ENCODE data around the gene MED23. TPM values are rescaled to one million over a fixed set of nuclear protein-coding genes. Genes with fewer than 3 reads are reported as not detected.

The MED23 gene
- polyA plus RNA-seq, 3 donors, result 4.5 to 21.9 (median 7.9) TPM

DNA sequence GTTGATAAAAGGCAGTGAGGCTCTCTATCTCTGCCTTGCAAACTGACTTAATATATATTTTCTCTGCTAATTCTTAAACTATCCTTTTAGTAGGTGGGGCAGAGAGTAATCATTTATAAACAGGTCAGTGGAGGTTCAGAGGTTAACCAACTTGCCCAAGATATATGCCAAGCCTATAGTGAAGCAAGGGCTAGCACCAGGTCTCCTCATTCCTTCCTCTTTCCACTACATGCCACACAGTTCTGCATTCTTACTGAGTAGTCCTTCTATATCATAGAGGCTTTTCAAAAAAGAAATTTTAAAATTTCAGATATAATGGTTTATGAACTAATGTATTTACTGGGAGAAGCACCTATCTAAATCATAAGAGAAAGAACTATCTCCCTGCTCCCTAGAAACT is 46.5 kb downstream of the MED23 start:
- no peak for DNase-seq
- peaks cover 74 to 89% of the 10 kb centered on the region in 2 donors for H3K36me3 ChIP-seq (replicated peaks in 1 of 2; ENCODE audit: control insufficient read depth in 1 of 2, insufficient read depth in 2 of 2, low read length in 2 of 2)
- H3K4me1 ChIP-seq (ENCODE audit: control insufficient read depth in 1 of 2, insufficient read depth in 2 of 2, low read length in 2 of 2), result no peaks in the 10 kb centered on the region
- no peak overlapping the region for H3K4me2 ChIP-seq (replicated peaks; ENCODE audit: extremely low read depth, low read length, poor library complexity, severe bottlenecking)
- no peak overlapping the region for H3K4me3 Mint-ChIP-seq
- no peaks in the 10 kb centered on the region for H3K9me3 Mint-ChIP-seq
- no peaks in the 10 kb centered on the region for H3K9me3 ChIP-seq (replicated peaks in 1 of 2; ENCODE audit: control insufficient read depth in 1 of 2, insufficient read depth in 1 of 2, low read length in 2 of 2)
- H3K4me1 Mint-ChIP-seq, result peaks cover under 1% of the 10 kb centered on the region
- H2AFZ ChIP-seq (ENCODE audit: insufficient read depth, low read depth, low read length, poor library complexity, severe bottlenecking), result no peak overlapping the region
- intact Hi-C loops (cut with micrococcal nuclease), result no loop called here
- H3K27me3 ChIP-seq (ENCODE audit: control insufficient read depth in 2 of 2, insufficient read depth in 2 of 2, low read length in 2 of 2), result no peaks in the 10 kb centered on the region
- no peak overlapping the region for H3K27ac ChIP-seq (ENCODE audit: low read depth in 1 of 2, low read length in 2 of 2)
- H3K79me2 ChIP-seq (ENCODE audit: insufficient read depth, low read length), result no peaks in the 10 kb centered on the region
- H3K4me3 ChIP-seq (replicated peaks in 1 of 3; ENCODE audit: low read depth in 2 of 3, low read length in 3 of 3), result no peak overlapping the region
- TF ChIP-seq, protein P1, sequence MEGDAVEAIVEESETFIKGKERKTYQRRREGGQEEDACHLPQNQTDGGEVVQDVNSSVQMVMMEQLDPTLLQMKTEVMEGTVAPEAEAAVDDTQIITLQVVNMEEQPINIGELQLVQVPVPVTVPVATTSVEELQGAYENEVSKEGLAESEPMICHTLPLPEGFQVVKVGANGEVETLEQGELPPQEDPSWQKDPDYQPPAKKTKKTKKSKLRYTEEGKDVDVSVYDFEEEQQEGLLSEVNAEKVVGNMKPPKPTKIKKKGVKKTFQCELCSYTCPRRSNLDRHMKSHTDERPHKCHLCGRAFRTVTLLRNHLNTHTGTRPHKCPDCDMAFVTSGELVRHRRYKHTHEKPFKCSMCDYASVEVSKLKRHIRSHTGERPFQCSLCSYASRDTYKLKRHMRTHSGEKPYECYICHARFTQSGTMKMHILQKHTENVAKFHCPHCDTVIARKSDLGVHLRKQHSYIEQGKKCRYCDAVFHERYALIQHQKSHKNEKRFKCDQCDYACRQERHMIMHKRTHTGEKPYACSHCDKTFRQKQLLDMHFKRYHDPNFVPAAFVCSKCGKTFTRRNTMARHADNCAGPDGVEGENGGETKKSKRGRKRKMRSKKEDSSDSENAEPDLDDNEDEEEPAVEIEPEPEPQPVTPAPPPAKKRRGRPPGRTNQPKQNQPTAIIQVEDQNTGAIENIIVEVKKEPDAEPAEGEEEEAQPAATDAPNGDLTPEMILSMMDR (IDR thresholded peaks at IDR 0.05), result no peak
- no peaks in the 10 kb centered on the region for H3K27me3 Mint-ChIP-seq (ENCODE audit: low read depth in 3 of 3)
- H3K36me3 Mint-ChIP-seq, result peaks cover 62 to 75% of the 10 kb centered on the region in 2 donors
- H3K27ac Mint-ChIP-seq, result no peak overlapping the region
- H3K9ac ChIP-seq (ENCODE audit: insufficient read depth, low read length, poor library complexity, severe bottlenecking), result no peak overlapping the region
- no peaks in the 10 kb centered on the region for H4K20me1 ChIP-seq (ENCODE audit: insufficient read depth, low read length)

DNA sequence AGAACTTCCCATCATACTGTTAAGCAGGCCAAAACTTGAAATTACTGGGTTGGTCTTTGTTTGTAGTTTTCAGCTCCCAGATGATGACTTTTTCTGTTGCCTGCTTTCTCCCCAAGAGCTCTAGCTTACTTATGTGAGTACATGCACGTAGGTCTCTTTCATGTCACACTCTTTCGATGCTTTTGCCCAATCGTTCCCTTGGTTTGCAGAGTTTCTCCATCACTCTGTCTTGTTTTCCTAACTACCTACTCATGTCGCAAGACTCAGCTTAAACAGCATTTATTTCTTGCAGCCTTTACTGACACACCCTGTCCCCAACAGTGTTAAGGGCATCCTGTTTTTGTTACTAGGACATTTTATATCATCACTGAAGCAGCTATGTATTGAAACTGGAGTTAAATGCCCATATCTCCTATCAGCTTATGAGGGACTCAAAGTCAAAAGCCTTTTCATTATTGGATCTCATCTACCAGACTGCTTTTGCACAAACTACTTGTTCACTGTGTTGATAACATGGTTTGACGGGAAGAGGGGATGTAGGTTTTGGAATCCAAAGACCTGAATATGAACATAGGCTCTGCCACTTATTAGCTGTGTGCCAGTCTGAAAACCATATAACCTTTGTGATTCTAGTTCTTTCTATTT is 52.1 kb downstream of the MED23 start:
- no peak overlapping the region for H3K4me3 ChIP-seq (replicated peaks in 1 of 3; ENCODE audit: low read depth in 2 of 3, low read length in 3 of 3)
- H3K79me2 ChIP-seq (ENCODE audit: insufficient read depth, low read length), result no peaks in the 10 kb centered on the region
- H3K4me1 ChIP-seq (ENCODE audit: control insufficient read depth in 1 of 2, insufficient read depth in 2 of 2, low read length in 2 of 2), result no peaks in the 10 kb centered on the region
- Mint-ChIP-seq H3K4me3 (no peak overlapping the region), H3K9me3 (no peaks in the 10 kb centered on the region), H3K27ac (peak overlapping the region in 1 of 7 donors; percentile 29), H3K27me3 (ENCODE audit: low read depth in 3 of 3) (no peaks in the 10 kb centered on the region), H3K4me1 (peaks cover 9% of the 10 kb centered on the region), H3K36me3 (peaks cover 44 to 47% of the 10 kb centered on the region in 2 donors)
- no peak overlapping the region for H3K27ac ChIP-seq (ENCODE audit: low read depth in 1 of 2, low read length in 2 of 2)
- H3K4me2 ChIP-seq (replicated peaks; ENCODE audit: extremely low read depth, low read length, poor library complexity, severe bottlenecking), result no peak overlapping the region
- H4K20me1 ChIP-seq (ENCODE audit: insufficient read depth, low read length), result no peaks in the 10 kb centered on the region
- DNase-seq, result no peak
- WGBS (ENCODE audit: insufficient coverage), result 58% methylated on average over 3 of the region's 5 CpGs
- no peaks in the 10 kb centered on the region for H3K27me3 ChIP-seq (ENCODE audit: control insufficient read depth in 2 of 2, insufficient read depth in 2 of 2, low read length in 2 of 2)
- peaks cover 27 to 55% of the 10 kb centered on the region in 2 donors for H3K36me3 ChIP-seq (replicated peaks in 1 of 2; ENCODE audit: control insufficient read depth in 1 of 2, insufficient read depth in 2 of 2, low read length in 2 of 2)
- no peaks in the 10 kb centered on the region for H3K9me3 ChIP-seq (replicated peaks in 1 of 2; ENCODE audit: control insufficient read depth in 1 of 2, insufficient read depth in 1 of 2, low read length in 2 of 2)
- H2AFZ ChIP-seq (ENCODE audit: insufficient read depth, low read depth, low read length, poor library complexity, severe bottlenecking), result no peak overlapping the region
- TF ChIP-seq, protein P1 (IDR thresholded peaks at IDR 0.05), result no peak
- H3K9ac ChIP-seq (ENCODE audit: insufficient read depth, low read length, poor library complexity, severe bottlenecking), result no peak overlapping the region
- intact Hi-C loops (cut with micrococcal nuclease), result no loop called here
